ENCODE measurements around the gene TPPP2. TPM values are rescaled to one million over a fixed set of nuclear protein-coding genes. Genes with fewer than 3 reads are reported as not detected.

Gene TPPP2
- total and polyA plus RNA-seq, 10 of the 15 experiments (the other 5 are each of a cell fraction or from before 2014, with no cell fraction given), result not detected

GRCh38 chr14:20986811-20987210 lies 43.2 kb upstream of the TPPP2 start (continued):
- TF ChIP-seq JUND (IDR thresholded peaks at IDR 0.05; ENCODE audit: low read depth, low read length) (no peak), NR2C1 (IDR thresholded peaks at IDR 0.05) (no peak), TAF1 (IDR thresholded peaks at IDR 0.05; ENCODE audit: borderline replicate concordance, low read depth, low read length) (no peak), ZNF217 (IDR thresholded peaks at IDR 0.05) (no peak), ESRRA (IDR thresholded peaks at IDR 0.05; ENCODE audit: low read length) (no peak), CHD1 (IDR thresholded peaks at IDR 0.05; ENCODE audit: low read depth, low read length) (no peak), HSF1 (IDR thresholded peaks at IDR 0.05; ENCODE audit: low read depth, low read length) (no peak), SREBF1 (IDR thresholded peaks at IDR 0.05; ENCODE audit: low read length) (no peak), ELK1 (IDR thresholded peaks at IDR 0.05; ENCODE audit: low read depth, low read length) (no peak)
- TF ChIP-seq, protein P1, sequence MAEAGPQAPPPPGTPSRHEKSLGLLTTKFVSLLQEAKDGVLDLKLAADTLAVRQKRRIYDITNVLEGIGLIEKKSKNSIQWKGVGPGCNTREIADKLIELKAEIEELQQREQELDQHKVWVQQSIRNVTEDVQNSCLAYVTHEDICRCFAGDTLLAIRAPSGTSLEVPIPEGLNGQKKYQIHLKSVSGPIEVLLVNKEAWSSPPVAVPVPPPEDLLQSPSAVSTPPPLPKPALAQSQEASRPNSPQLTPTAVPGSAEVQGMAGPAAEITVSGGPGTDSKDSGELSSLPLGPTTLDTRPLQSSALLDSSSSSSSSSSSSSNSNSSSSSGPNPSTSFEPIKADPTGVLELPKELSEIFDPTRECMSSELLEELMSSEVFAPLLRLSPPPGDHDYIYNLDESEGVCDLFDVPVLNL (IDR thresholded peaks at IDR 0.05; ENCODE audit: low read depth, low read length), result no peak

Data from GM12878 (cell line).